Cerebellar nuclear complex (tissue), 1 donor: Measurements from ENCODE around the gene NKD1.

ENCODE experiments used
- DNase-seq, 2 experiments: peaks; one replicate each; lab custom pipeline; 2025; lab: John Stamatoyannopoulos, UW

NKD1 gene

GRCh38 chr16:50613281-50613963 lies 65.2 kb downstream of the NKD1 start:
- DNase-seq: no peak

GRCh38 chr16:50613964-50614474 lies 65.8 kb downstream of the NKD1 start:
- no peak for DNase-seq

GRCh38 chr16:50614955-50615724 lies 66.9 kb downstream of the NKD1 start:
- DNase-seq: no peak

GRCh38 chr16:50615891-50616290 lies 67.7 kb downstream of the NKD1 start:
- no peak for DNase-seq

- DNase-seq: no peak
Observed at GRCh38 chr16:50616386-50616785, 68.2 kb downstream of the NKD1 start.

GRCh38 chr16:50616883-50617645 lies 68.9 kb downstream of the NKD1 start:
- no peak for DNase-seq

- no peak for DNase-seq
Observed at GRCh38 chr16:50617646-50618184, 69.5 kb downstream of the NKD1 start.

GRCh38 chr16:50618238-50618918 lies 70.2 kb downstream of the NKD1 start:
- DNase-seq: no peak

GRCh38 chr16:50619702-50620491 lies 71.7 kb downstream of the NKD1 start:
- no peak for DNase-seq

- DNase-seq: no peak
Observed at GRCh38 chr16:50620646-50621451, 72.7 kb downstream of the NKD1 start.

GRCh38 chr16:50621452-50621792 lies 73.2 kb downstream of the NKD1 start:
- DNase-seq: no peak

- no peak for DNase-seq
Observed at GRCh38 chr16:50622029-50622428, 73.8 kb downstream of the NKD1 start.

- no peak for DNase-seq
Observed at GRCh38 chr16:50622643-50623369, 74.6 kb downstream of the NKD1 start.

GRCh38 chr16:50624449-50624970 lies 76.3 kb downstream of the NKD1 start:
- no peak for DNase-seq

GRCh38 chr16:50625374-50625773 lies 77.2 kb downstream of the NKD1 start:
- DNase-seq: no peak

- no peak for DNase-seq
Observed at GRCh38 chr16:50626868-50627267, 78.7 kb downstream of the NKD1 start.

- DNase-seq: no peak
Observed at GRCh38 chr16:50627419-50627818, 79.2 kb downstream of the NKD1 start.

- no peak for DNase-seq
Observed at GRCh38 chr16:50628156-50628802, 80.1 kb downstream of the NKD1 start.

GRCh38 chr16:50629334-50629733 lies 81.1 kb downstream of the NKD1 start:
- DNase-seq: no peak
